GM23248 (cell line): ENCODE results near the gene NOC4L. TPM values are rescaled to one million over a fixed set of nuclear protein-coding genes. Genes with fewer than 3 reads are reported as not detected.

Source experiments
- DNase-seq: peaks from one replicate; pipeline ENCODE4 v3.0.0-alpha.2; 2015
- H2AFZ ChIP-seq: fragments of 200-600 bp; sonication (generic); 2 replicates; pipeline ENCODE4 v1.6.1; 2016; ENCODE audit warnings: antibody characterized with exemption
- H3F3A ChIP-seq: fragments of 200-600 bp; sonication (generic); 2 replicates; pipeline ENCODE4 v1.6.1; 2016; ENCODE audit warnings: mild to moderate bottlenecking, antibody characterized with exemption, mixed run types; ENCODE audit not compliant: insufficient read depth
- H3K27ac ChIP-seq: fragments of 200-600 bp; sonication (generic); 2 replicates; pipeline ENCODE4 v1.5.1; 2016; ENCODE audit warnings: mild to moderate bottlenecking
- H3K27me3 ChIP-seq: fragments of 200-600 bp; sonication (generic); replicated peaks from 2 replicates; pipeline ENCODE4 v1.6.1; 2016; ENCODE audit warnings: mild to moderate bottlenecking; ENCODE audit not compliant: insufficient read depth
- H3K36me3 ChIP-seq: fragments of 200-600 bp; sonication (generic); 2 replicates; pipeline ENCODE4 v1.6.1; 2016; ENCODE audit warnings: low read depth, mild to moderate bottlenecking
- H3K4me1 ChIP-seq: fragments of 200-600 bp; sonication (generic); 2 replicates; pipeline ENCODE4 v1.6.1; 2016; ENCODE audit warnings: mild to moderate bottlenecking; ENCODE audit not compliant: insufficient read depth
- H3K4me2 ChIP-seq: fragments of 200-600 bp; sonication (generic); one replicate; pipeline ENCODE4 v1.6.1; 2016; ENCODE audit warnings: mild to moderate bottlenecking; ENCODE audit not compliant: unreplicated experiment
- H3K4me3 ChIP-seq: fragments of 200-600 bp; sonication (generic); 2 replicates; pipeline ENCODE4 v1.5.1; 2016; ENCODE audit warnings: mild to moderate bottlenecking
- H3K79me2 ChIP-seq: fragments of 200-600 bp; sonication (generic); 2 replicates; pipeline ENCODE4 v1.6.1; 2016; ENCODE audit warnings: mild to moderate bottlenecking; ENCODE audit not compliant: insufficient read depth
- H3K9ac ChIP-seq: fragments of 200-600 bp; sonication (generic); 2 replicates; pipeline ENCODE4 v1.6.1; 2016; ENCODE audit warnings: mild to moderate bottlenecking
- H3K9me2 ChIP-seq: fragments of 200-600 bp; sonication (generic); 2 replicates; pipeline ENCODE4 v1.6.1; 2016; ENCODE audit warnings: mixed run types, mild to moderate bottlenecking, moderate library complexity; ENCODE audit not compliant: insufficient read depth
- H3K9me3 ChIP-seq: fragments of 200-600 bp; sonication (generic); one replicate; pipeline ENCODE4 v1.6.1; 2017; ENCODE audit warnings: low read depth
- H4K20me1 ChIP-seq: fragments of 200-600 bp; sonication (generic); 2 replicates; pipeline ENCODE4 v1.6.0; 2016; ENCODE audit not compliant: insufficient read depth
- EZH2 ChIP-seq: fragments of 200-600 bp; sonication (generic); IDR thresholded peaks from 2 replicates; pipeline ENCODE4 v1.6.1; 2018; ENCODE audit warnings: antibody characterized with exemption, mild to moderate bottlenecking; ENCODE audit not compliant: insufficient read depth, poor library complexity, severe bottlenecking
- EZH2phosphoT487 ChIP-seq: fragments of 200-600 bp; sonication (generic); IDR thresholded peaks from 2 replicates; pipeline ENCODE4 v1.6.1; 2018; ENCODE audit warnings: antibody characterized with exemption, moderate library complexity, mild to moderate bottlenecking, low read depth; ENCODE audit not compliant: insufficient read depth
- WGBS, 2 experiments: methylation state at CpG; one replicate each; pipeline ENCODE4 v1.1.6; 2015 to 2017; ENCODE audit warnings: low lambda C conversion rate in 2 of 2, low coverage in 1 of 2; ENCODE audit errors: missing lambda C conversion rate in 2 of 2; 5-methylcytosine and 5-hydroxymethylcytosine counted together
- in situ Hi-C: fragments of 300-500 bp; cut with MboI; formaldehyde crosslinking; loops from 2 replicates; pipeline ENCODE4 v1.15.0; 2020
- polyA plus RNA-seq: library from polyadenylated mRNA; unstranded; fragments of >200 nt; fragmentation: Nextera tagmentation; extraction: Ambion mirVana; gene quantifications from 2 replicates; pipeline ENCODE4 v1.2.1, GENCODE V29; 2016
- total RNA-seq: library from RNA; depleted of rRNA; stranded (reverse); fragments of >200 nt; shearing (Covaris generic); gene quantifications from 2 replicates; pipeline ENCODE4 v1.2.3, GENCODE V29; 2014

The NOC4L gene
- total and polyA plus RNA-seq, 2 experiments from 2014 or later: 10.2 to 22.7 TPM

DNA sequence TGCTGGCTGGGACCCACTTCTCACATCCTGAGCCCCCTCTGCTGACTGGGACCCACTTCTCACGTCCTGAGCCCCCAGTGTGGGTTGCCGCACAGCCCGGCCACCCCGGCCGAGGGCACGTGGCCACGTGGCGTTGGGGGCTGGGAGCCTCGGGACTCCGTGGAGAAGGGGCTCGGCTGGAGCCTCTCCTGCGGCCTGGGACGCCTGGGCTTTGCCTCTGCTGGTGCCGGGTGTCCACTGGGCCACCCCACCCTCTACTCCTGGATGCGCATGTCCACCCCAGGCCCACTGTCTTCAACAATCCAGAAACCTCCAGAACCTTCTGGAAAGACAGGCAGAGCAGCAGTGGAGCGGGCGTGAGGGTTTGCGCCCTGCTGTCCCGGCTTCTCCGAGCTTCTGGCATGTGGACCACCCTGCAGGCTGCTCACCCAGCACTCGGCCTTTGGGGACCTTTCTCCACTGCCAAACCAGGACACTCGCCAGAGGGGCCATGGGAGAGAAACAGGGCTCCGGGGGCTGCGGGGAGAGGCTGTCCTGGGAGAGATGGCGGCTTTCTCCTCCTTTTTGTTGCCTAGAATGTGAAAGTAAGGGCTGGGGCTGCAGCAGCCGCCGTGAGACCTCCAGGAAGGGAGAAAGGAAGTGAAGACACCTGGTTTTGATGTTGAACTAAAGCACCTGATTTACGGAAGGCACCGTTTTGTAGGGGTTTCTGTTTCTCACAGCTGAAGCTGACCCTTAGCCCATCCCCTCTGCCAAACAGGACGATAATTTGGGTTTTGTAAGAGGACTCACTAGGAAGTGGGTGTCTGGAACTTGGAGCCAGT, 30.0 kb downstream of the NOC4L start:
- no peak for DNase-seq
- TF ChIP-seq EZH2: no peak
- no peak for TF ChIP-seq EZH2phosphoT487
- Histone ChIP-seq H3K27ac (no peak overlapping the region), H3K4me1 (peaks cover 10% of the 10 kb centered on the region; the same call in 1 of the 2 replicates), H3K9me3 (no peaks in the 10 kb centered on the region), H4K20me1 (no peaks in the 10 kb centered on the region), H2AFZ (no peak overlapping the region), H3K9me2 (no peaks in the 10 kb centered on the region), H3F3A (0 out of 2 replicates have a peak, but pooled peaks cover 6% of the 10 kb centered on the region), H3K9ac (no peak overlapping the region), H3K79me2 (no peaks in the 10 kb centered on the region), H3K36me3 (no peaks in the 10 kb centered on the region), H3K27me3 (peaks cover 23% of the 10 kb centered on the region; the same call in 1 of the 2 replicates), H3K4me2 (no peak overlapping the region), H3K4me3 (no peak overlapping the region)
- in situ Hi-C loops: loop anchor here (25.0 kb wide), 1 partner anchor 438 kb away; the partner anchor contains the start of genes LRCOL1 and P2RX2
- WGBS, 2 experiments: 71 to 72% methylated on average over 30 of the region's 30 CpGs

DNA sequence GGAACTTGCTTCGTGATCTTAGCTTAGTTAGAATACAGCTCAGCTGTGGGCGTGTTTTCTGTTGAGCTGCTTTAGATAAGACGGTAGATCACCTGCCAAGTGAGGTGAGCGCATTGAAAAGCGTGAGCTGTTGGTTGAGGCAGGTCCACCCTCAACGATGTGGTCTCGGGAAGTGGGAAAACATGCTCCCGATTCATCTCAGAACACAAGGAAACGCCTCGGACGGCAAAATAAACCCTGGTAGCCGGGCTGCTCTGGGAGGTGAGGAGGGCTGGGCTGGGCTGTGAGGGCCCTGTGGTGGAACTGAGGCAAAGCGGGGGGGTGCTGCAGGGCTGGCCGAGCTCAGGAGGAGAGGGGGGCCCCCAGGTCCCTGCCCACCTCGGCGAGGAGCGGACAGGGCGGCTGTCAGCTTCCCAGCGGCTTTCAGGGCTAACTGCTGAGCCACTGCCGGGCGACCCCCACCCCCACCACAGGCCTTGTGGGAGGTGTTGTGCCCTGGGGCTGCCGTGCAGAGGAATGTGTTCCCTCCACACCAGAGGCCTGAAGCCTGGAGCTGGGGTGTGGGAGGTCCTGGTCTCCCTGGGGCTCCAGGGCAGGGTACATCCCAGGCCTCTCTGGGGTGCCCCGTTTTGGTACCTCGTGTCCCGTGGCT, 30.7 kb downstream of the NOC4L start:
- H3K36me3 ChIP-seq: no peaks in the 10 kb centered on the region
- H3K9me3 ChIP-seq: no peaks in the 10 kb centered on the region
- H2AFZ ChIP-seq: no peak overlapping the region
- 0 out of 2 replicates have a peak, but pooled peaks cover 2% of the 10 kb centered on the region for H3F3A ChIP-seq
- TF ChIP-seq EZH2phosphoT487 (no peak), EZH2 (no peak)
- no peak for DNase-seq
- H3K9me2 ChIP-seq: no peaks in the 10 kb centered on the region
- no peak overlapping the region for H3K27ac ChIP-seq
- 60 to 64% methylated on average over 23 to 25 of the region's 25 CpGs for WGBS, 2 experiments
- H3K27me3 ChIP-seq: peaks cover 23% of the 10 kb centered on the region; the same call in 1 of the 2 replicates
- in situ Hi-C loops: loop anchor here (25.0 kb wide), 1 partner anchor 437 kb away; the partner anchor contains the start of genes LRCOL1 and P2RX2
- H4K20me1 ChIP-seq: no peaks in the 10 kb centered on the region
- H3K4me3 ChIP-seq: no peak overlapping the region
- H3K4me2 ChIP-seq: no peak overlapping the region
- no peaks in the 10 kb centered on the region for H3K79me2 ChIP-seq
- no peak overlapping the region for H3K9ac ChIP-seq
- H3K4me1 ChIP-seq: peaks cover 6% of the 10 kb centered on the region; the same call in 1 of the 2 replicates

DNA sequence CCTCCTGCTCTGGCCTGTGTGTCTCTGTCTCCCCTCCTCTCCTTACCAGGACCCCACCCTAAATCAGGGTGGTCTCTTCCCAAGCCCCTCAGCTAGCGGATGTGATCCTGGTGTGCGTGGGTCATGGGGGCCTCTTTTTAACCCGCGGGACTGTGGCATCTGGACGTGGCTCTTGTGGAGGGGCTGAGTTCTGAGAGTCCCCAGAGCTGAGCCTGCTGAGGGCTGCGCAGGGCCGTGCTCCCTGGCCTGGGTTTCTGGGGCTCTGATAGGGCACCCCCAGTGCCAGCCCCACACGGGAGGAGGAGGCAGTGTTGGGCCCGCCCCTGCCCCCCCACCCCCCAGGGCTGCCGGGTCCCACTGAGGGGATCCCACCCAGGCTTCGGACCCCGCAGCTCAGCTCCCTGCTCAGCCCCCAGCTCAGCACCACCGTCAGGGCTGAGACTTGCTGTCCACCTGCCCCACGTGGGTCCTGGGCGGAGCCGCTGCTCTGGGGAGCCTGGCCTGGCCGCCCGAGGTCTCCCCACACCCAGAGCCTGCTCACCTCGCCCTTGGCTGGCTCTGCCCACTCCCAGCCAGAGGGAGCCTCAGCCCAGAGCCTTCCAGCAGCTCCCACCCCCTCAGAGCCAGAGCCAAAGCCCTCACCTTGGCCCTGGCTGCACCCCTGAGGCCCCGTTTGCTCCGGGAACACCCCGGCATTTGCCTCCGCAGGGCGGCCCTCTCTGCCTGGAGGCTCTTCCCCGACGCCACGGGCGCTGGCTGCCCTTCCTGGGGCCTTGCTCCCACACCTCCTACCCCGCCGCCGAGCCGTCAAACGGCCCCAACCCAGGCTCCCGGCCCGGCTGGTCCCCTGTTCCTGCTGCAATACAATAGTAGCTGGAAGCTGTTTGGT, 31.5 kb downstream of the NOC4L start:
- in situ Hi-C loops: no loop called here
- H3K4me2 ChIP-seq: no peak overlapping the region
- 41 to 48% methylated on average over 28 to 33 of the region's 35 CpGs for WGBS, 2 experiments
- no peak overlapping the region for H3K27ac ChIP-seq
- no peaks in the 10 kb centered on the region for H3K9me2 ChIP-seq
- no peaks in the 10 kb centered on the region for H3K9me3 ChIP-seq
- H3K27me3 ChIP-seq: peaks cover 23% of the 10 kb centered on the region
- H3K4me1 ChIP-seq: no peaks in the 10 kb centered on the region; the same call in 1 of the 2 replicates
- H3K9ac ChIP-seq: no peak overlapping the region
- H3K79me2 ChIP-seq: no peaks in the 10 kb centered on the region
- H4K20me1 ChIP-seq: no peaks in the 10 kb centered on the region
- no peaks in the 10 kb centered on the region for H3K36me3 ChIP-seq
- no peak for DNase-seq
- no peak overlapping the region for H3K4me3 ChIP-seq
- TF ChIP-seq EZH2 (no peak), EZH2phosphoT487 (no peak)
- H3F3A ChIP-seq: no peaks in the 10 kb centered on the region
- H2AFZ ChIP-seq: no peak overlapping the region

DNA sequence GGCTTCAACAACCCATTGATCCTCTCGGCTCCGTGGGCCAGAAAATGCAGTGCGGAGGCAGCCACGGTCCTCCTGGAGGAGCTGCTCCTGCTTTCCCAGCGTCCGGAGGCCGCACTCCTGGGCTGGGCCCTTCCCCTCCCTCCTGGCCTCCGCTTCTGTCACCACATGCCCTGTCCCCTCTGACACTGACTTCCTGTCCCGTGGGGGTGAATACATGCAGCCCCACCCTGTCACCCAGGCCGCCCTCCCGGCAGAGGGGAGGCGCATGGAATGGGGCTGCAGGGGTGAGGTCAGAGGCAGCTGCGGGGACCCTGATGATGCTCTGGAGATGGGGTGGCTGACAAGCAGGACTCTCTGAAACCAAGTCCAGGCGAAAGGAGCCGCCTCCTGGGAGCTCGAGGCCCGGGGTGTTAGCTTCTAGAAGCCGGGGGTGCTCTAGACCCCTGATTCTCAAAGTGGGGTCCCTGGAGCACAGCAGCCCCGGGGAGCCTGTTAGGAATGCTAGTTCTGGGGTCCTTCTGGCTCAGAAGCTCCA, 32.2 kb downstream of the NOC4L start:
- DNase-seq: no peak
- no peak for TF ChIP-seq EZH2
- TF ChIP-seq EZH2phosphoT487: no peak
- in situ Hi-C loops: no loop called here
- peaks cover 23% of the 10 kb centered on the region for H3K27me3 ChIP-seq
- H3K4me1 ChIP-seq: no peaks in the 10 kb centered on the region
- 42 to 53% methylated on average over 12 to 19 of the region's 19 CpGs for WGBS, 2 experiments
- H3K79me2 ChIP-seq: no peaks in the 10 kb centered on the region
- no peaks in the 10 kb centered on the region for H3F3A ChIP-seq
- no peak overlapping the region for H3K27ac ChIP-seq
- H3K9me3 ChIP-seq: no peaks in the 10 kb centered on the region
- H2AFZ ChIP-seq: no peak overlapping the region
- no peak overlapping the region for H3K4me3 ChIP-seq
- no peaks in the 10 kb centered on the region for H3K9me2 ChIP-seq
- H3K9ac ChIP-seq: no peak overlapping the region
- no peak overlapping the region for H3K4me2 ChIP-seq
- no peaks in the 10 kb centered on the region for H3K36me3 ChIP-seq
- no peaks in the 10 kb centered on the region for H4K20me1 ChIP-seq
